K562 (cell line): Measurements from ENCODE around the gene CCT5. TPM values are rescaled to one million over a fixed set of nuclear protein-coding genes. Genes with fewer than 3 reads are reported as not detected.

Experiments
- ATAC-seq: fragments of 200-7000 bp; cut with Tn5 transposase; 3 replicates; pipeline ENCODE4 v1.9.1; 2020; ENCODE audit warnings: moderate library complexity
- BruUV-seq: library from RNA; stranded (reverse); fragments of 400-500 nt; replicated peaks from 2 replicates; lab custom pipeline; 2021; lab: Mats Ljungman, UMichigan
- CTCF ChIA-PET: fragments of 300-600 bp; formaldehyde crosslinking; extraction: SDS; loops from one replicate; lab custom pipeline; 2021; ENCODE audit warnings: low intra/inter-chr PET ratio; lab: Yijun Ruan, JAX
- POLR2A ChIA-PET: fragments of 300-600, 350-650 bp; sonication (Branson Sonifier 250); formaldehyde crosslinking; extraction: SDS; loops from one replicate; lab custom pipeline; 2021; ENCODE audit warnings: antibody characterized with exemption, inconsistent platforms; lab: Yijun Ruan, JAX
- DNase-seq, 4 experiments: peaks; one replicate each; pipeline versions ENCODE4 v3.0.0 to v3.0.0-alpha.2; 2011 to 2018; ENCODE audit warnings: low spot score in 3 of 4, mixed read lengths in 3 of 4; ENCODE audit errors: extremely low read depth in 1 of 4
- FAIRE-seq: peaks from 2 replicates; lab custom pipeline; 2011; peaks lifted over from hg19 to GRCh38; lab: Jason Lieb, UNC
- H2AFZ ChIP-seq: 2 replicates; pipeline ENCODE4 v1.6.0; 2011; ENCODE audit warnings: low read depth, low read length, control low read depth, inconsistent platforms
- H3K27ac ChIP-seq: fragments of 200-600 bp; 3 replicates; pipeline ENCODE4 v1.8.0; 2011; ENCODE audit warnings: low read depth, mild to moderate bottlenecking, control low read depth, inconsistent platforms, low read length, moderate library complexity, mixed read lengths; ENCODE audit errors: extremely low read depth
- H3K27me3 ChIP-seq, 2 experiments: fragments of 300-600 bp in 1 of 2; 2 replicates in 1 of 2; 3 replicates in 1 of 2; pipeline versions ENCODE4 v1.6.0 to v1.8.0; 2011; ENCODE audit warnings: inconsistent platforms in 2 of 2, low read length in 2 of 2, mild to moderate bottlenecking in 1 of 2, mixed read lengths in 1 of 2, moderate library complexity in 1 of 2; ENCODE audit not compliant: control insufficient read depth in 2 of 2, insufficient read depth in 2 of 2
- H3K36me3 ChIP-seq: fragments of 300-600 bp; 3 replicates; pipeline ENCODE4 v1.8.0; 2011; ENCODE audit warnings: mild to moderate bottlenecking, low read length, inconsistent platforms; ENCODE audit not compliant: control insufficient read depth, insufficient read depth
- H3K4me1 ChIP-seq, 2 experiments: fragments of 200-600 bp in 1 of 2; replicated peaks in 1 of 2; 2 replicates in 1 of 2; 3 replicates in 1 of 2; pipeline versions ENCODE4 v1.5.1 to v1.8.0; 2011; ENCODE audit warnings: inconsistent platforms in 2 of 2, low read length in 2 of 2, mild to moderate bottlenecking in 1 of 2, mixed read lengths in 1 of 2, moderate library complexity in 1 of 2; ENCODE audit not compliant: control insufficient read depth in 2 of 2, insufficient read depth in 2 of 2
- H3K4me2 ChIP-seq: 2 replicates; pipeline ENCODE4 v1.6.1; 2011; ENCODE audit warnings: low read length, control low read depth, inconsistent platforms, mixed read lengths; ENCODE audit not compliant: insufficient read depth
- H3K4me3 ChIP-seq: fragments of 200-600 bp; sonication (generic), shearing (Covaris generic); 2 replicates; pipeline ENCODE4 v1.5.1; 2016; ENCODE audit warnings: control low read depth, inconsistent platforms
- H3K79me2 ChIP-seq: fragments of 200-600 bp; 3 replicates; pipeline ENCODE4 v1.8.0; 2011; ENCODE audit warnings: low read length, inconsistent platforms; ENCODE audit not compliant: control insufficient read depth, insufficient read depth
- H3K9ac ChIP-seq, 2 experiments: 2 replicates each; pipeline versions ENCODE4 v1.6.0 to v1.6.1; 2011; ENCODE audit warnings: low read depth in 2 of 2, low read length in 2 of 2, control low read depth in 1 of 2, inconsistent platforms in 1 of 2, mild to moderate bottlenecking in 1 of 2, mixed read lengths in 1 of 2; ENCODE audit not compliant: insufficient read depth in 1 of 2
- H3K9me1 ChIP-seq: one replicate; pipeline ENCODE4 v1.6.0; 2011; ENCODE audit warnings: inconsistent platforms, mild to moderate bottlenecking, low read length, moderate library complexity; ENCODE audit not compliant: control insufficient read depth, insufficient read depth
- H3K9me3 ChIP-seq: replicated peaks from 2 replicates; pipeline ENCODE4 v1.5.1; 2011; ENCODE audit warnings: low read depth, low read length, inconsistent platforms; ENCODE audit not compliant: control insufficient read depth, insufficient read depth
- H4K20me1 ChIP-seq: replicated peaks from 2 replicates; pipeline ENCODE4 v1.6.1; 2011; ENCODE audit warnings: low read length, inconsistent platforms, mixed read lengths; ENCODE audit not compliant: control insufficient read depth, insufficient read depth
- CBFB ChIP-seq: sonication (generic); formaldehyde crosslinking; IDR thresholded peaks from 2 replicates; pipeline ENCODE4 v1.4.0; 2020; ENCODE audit warnings: mild to moderate bottlenecking, missing genetic modification reagents
- GTF2A2 ChIP-seq: IDR thresholded peaks from 2 replicates; pipeline ENCODE4 v1.6.1; 2016; ENCODE audit warnings: mild to moderate bottlenecking, missing genetic modification characterization, missing compliant biosample characterization
- KDM4B ChIP-seq, 2 experiments: fragments of 450-650 bp in 1 of 2; sonication (generic) in 1 of 2; IDR thresholded peaks; 2 replicates each; pipeline ENCODE4 v1.6.1; 2016 to 2017; ENCODE audit warnings: borderline replicate concordance in 2 of 2, antibody characterized with exemption in 1 of 2, low read depth in 1 of 2, mild to moderate bottlenecking in 1 of 2
- LARP7 ChIP-seq: fragments of 450-650 bp; IDR thresholded peaks from 2 replicates; pipeline ENCODE4 v1.6.1; 2016
- SIN3B ChIP-seq: fragments of 450-650 bp; IDR thresholded peaks from 2 replicates; pipeline ENCODE4 v1.6.1; 2017; ENCODE audit warnings: low read depth, mild to moderate bottlenecking, moderate library complexity
- TARDBP ChIP-seq: fragments of 450-650 bp; IDR thresholded peaks from 2 replicates; pipeline ENCODE4 v1.6.1; 2016
- TSC22D4 ChIP-seq: fragments of 450-650 bp; IDR thresholded peaks from 2 replicates; pipeline ENCODE4 v1.6.1; 2016; ENCODE audit warnings: missing genetic modification characterization, missing biosample characterization, control low read depth
- ZBTB17 ChIP-seq: fragments of 450-650 bp; formaldehyde crosslinking; IDR thresholded peaks from 2 replicates; pipeline ENCODE4 v1.4.0; 2020; ENCODE audit warnings: mild to moderate bottlenecking
- ZNF316 ChIP-seq: fragments of 450-650 bp; IDR thresholded peaks from 2 replicates; pipeline ENCODE4 v1.6.1; 2016
- ZNF436 ChIP-seq: fragments of 250-450, 450-650 bp; sonication (Bioruptor Pico); formaldehyde crosslinking; IDR thresholded peaks from 2 replicates; pipeline ENCODE4 v1.7.0; 2020; ENCODE audit warnings: mild to moderate bottlenecking
- ZNF561 ChIP-seq: fragments of 450-650 bp; formaldehyde crosslinking; conservative IDR thresholded peaks from 2 replicates; pipeline ENCODE4 v1.4.0; 2020; ENCODE audit warnings: mild to moderate bottlenecking, moderate library complexity
- ZNF639 ChIP-seq, 2 experiments: fragments of 200-800 bp in 1 of 2; sonication (Bioruptor generic) in 1 of 2; sonication (generic) in 1 of 2; formaldehyde crosslinking in 1 of 2; IDR thresholded peaks in 1 of 2; conservative IDR thresholded peaks in 1 of 2; 2 replicates each; pipeline versions ENCODE4 v1.5.0 to v1.6.1; 2016 to 2020; ENCODE audit warnings: missing compliant biosample characterization in 1 of 2, missing genetic modification characterization in 1 of 2, missing genetic modification reagents in 1 of 2
- WGBS: fragments of 100-300 bp; shearing (Covaris generic); methylation state at CpG from one replicate; pipeline ENCODE4 v1.1.6; 2016; ENCODE audit warnings: low coverage, mixed read lengths; ENCODE audit not compliant: insufficient coverage; ENCODE audit errors: missing lambda C conversion rate; 5-methylcytosine and 5-hydroxymethylcytosine counted together
- in situ Hi-C: fragments of 300-500 bp; cut with MboI; formaldehyde crosslinking; loops from 4 replicates; pipeline ENCODE4 v1.15.0; 2018; ENCODE audit warnings: inconsistent platforms, mixed read lengths
- intact Hi-C: fragments of 100-400 bp; cut with micrococcal nuclease; formaldehyde crosslinking; loops from 2 replicates; pipeline ENCODE4 v1.14.2; 2022
- polyA plus RNA-seq, 8 experiments: library from polyadenylated mRNA; depleted of rRNA in 4 of 8; stranded (reverse) in 5 of 8; unstranded in 3 of 8; fragments of >200 nt; fragmentation: Nextera tagmentation in 2 of 8; fragmentation: Illumina TruSeq in 1 of 8; extraction: Ambion mirVana in 2 of 8; extraction: Trizol in 1 of 8; gene quantifications; 2 replicates each; pipeline versions ENCODE4 v1.2.1 to v1.2.3, GENCODE V29; 2011 to 2014; ENCODE audit warnings: inconsistent platforms in 1 of 8, missing spikeins in 1 of 8
- total RNA-seq, 7 experiments: library from RNA; depleted of rRNA in 6 of 7; stranded (reverse); fragments of >200 nt in 6 of 7; fragmentation: Illumina TruSeq in 2 of 7; extraction: Trizol in 2 of 7; gene quantifications; 2 replicates each; pipeline versions ENCODE4 v1.2.1 to v1.2.3, GENCODE V29; 2011 to 2021; ENCODE audit warnings: low replicate concordance in 1 of 7
- TF ChIP-seq, protein P1 (sequence below): fragments of 250-450 bp; sonication (Bioruptor Pico); IDR thresholded peaks from 2 replicates; pipeline ENCODE4 v1.8.0; 2022; ENCODE audit warnings: moderate library complexity, mild to moderate bottlenecking, inconsistent platforms

Gene CCT5
- total and polyA plus RNA-seq, 9 of the 15 experiments (the other 6 are each of a cell fraction or from before 2014, with no cell fraction given), result 782 to 1,606 (median 1,153) TPM

DNA sequence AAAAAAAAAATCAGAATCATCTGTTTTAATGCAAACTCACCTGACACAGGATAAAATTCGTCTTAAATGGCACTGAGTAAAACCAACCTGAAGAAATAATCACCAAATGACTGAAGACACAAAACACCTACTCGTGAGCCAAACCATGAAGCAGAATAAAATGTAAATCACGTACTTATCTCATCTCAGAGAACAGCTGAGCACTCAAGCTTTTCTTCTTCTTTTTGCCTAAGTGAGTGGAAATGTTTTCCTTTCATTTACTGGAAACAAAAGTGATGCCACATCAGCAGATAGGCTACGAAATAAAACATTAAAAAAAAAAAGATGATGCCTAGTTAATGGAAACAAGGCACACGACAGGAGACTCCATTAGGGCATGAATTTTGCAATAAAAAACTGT lies 36.8 kb upstream of the CCT5 start:
- Histone ChIP-seq H3K9me3 (no peaks in the 10 kb centered on the region), H3K27ac (no peak overlapping the region), H3K9ac (no peak overlapping the region), H3K4me3 (no peak overlapping the region), H3K9me1 (no peaks in the 10 kb centered on the region), H3K4me1 (no peaks in the 10 kb centered on the region), H4K20me1 (no peaks in the 10 kb centered on the region; the same call in 1 of the 2 replicates), H3K36me3 (no peaks in the 10 kb centered on the region), H3K4me2 (no peak overlapping the region), H2AFZ (no peak overlapping the region), H3K79me2 (no peaks in the 10 kb centered on the region), H3K27me3 (no peaks in the 10 kb centered on the region)
- ATAC-seq (no peak), DNase-seq (no peak), FAIRE-seq (no peak)
- in situ Hi-C loops (no loop called here), intact Hi-C loops (no loop called here)
- WGBS, result 19% methylated on average over 5 of the region's 5 CpGs
- no TSS peak for BruUV-seq
- TF ChIP-seq LARP7 (no peak), ZNF316 (peak; percentile 24; the same call in 1 of the 2 replicates)
- ChIA-PET POLR2A (interaction anchor here (1.6 kb wide), 1 partner anchor 10 kb away, joined by 4 read pairs; no protein-coding TSS in a partner anchor), CTCF (no interaction called here)

- 10% methylated on average over 2 of the region's 2 CpGs for WGBS
- intact Hi-C loops, result no loop called here
- DNase-seq (no peak), FAIRE-seq (no peak), ATAC-seq (no peak)
- Histone ChIP-seq H3K36me3 (no peaks in the 10 kb centered on the region), H3K4me1 (no peaks in the 10 kb centered on the region), H3K4me2 (no peak overlapping the region), H3K79me2 (no peaks in the 10 kb centered on the region), H3K27ac (no peak overlapping the region), H3K9ac (no peak overlapping the region), H3K9me1 (no peaks in the 10 kb centered on the region), H4K20me1 (no peaks in the 10 kb centered on the region; the same call in 1 of the 2 replicates), H3K4me3 (no peak overlapping the region), H3K27me3 (no peaks in the 10 kb centered on the region), H3K9me3 (no peaks in the 10 kb centered on the region), H2AFZ (no peak overlapping the region)
- ChIA-PET POLR2A (interaction anchor here (0.6 kb wide), 1 partner anchor 153 kb away, joined by 3 read pairs; no protein-coding TSS in a partner anchor), CTCF (no interaction called here)
- in situ Hi-C loops, result no loop called here
- no TSS peak for BruUV-seq
- TF ChIP-seq TSC22D4 (tag), result no peak
- TF ChIP-seq KDM4B (IDR thresholded peaks at IDR 0.05; ENCODE audit: borderline replicate concordance in 2 of 2, low read depth in 1 of 2), result no peak
- no peak for TF ChIP-seq ZNF436 (CRISPR knock-in tag)
- TF ChIP-seq SIN3B, result no peak
- TF ChIP-seq, protein P1, sequence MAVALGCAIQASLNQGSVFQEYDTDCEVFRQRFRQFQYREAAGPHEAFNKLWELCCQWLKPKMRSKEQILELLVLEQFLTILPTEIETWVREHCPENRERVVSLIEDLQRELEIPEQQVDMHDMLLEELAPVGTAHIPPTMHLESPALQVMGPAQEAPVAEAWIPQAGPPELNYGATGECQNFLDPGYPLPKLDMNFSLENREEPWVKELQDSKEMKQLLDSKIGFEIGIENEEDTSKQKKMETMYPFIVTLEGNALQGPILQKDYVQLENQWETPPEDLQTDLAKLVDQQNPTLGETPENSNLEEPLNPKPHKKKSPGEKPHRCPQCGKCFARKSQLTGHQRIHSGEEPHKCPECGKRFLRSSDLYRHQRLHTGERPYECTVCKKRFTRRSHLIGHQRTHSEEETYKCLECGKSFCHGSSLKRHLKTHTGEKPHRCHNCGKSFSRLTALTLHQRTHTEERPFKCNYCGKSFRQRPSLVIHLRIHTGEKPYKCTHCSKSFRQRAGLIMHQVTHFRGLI, result no peak
- TF ChIP-seq CBFB (CRISPR knock-in tag), result no peak
- no peak for TF ChIP-seq ZNF639 (CRISPR knock-in tag; conservative IDR thresholded peaks at IDR 0.05 in 1 of 2, IDR thresholded peaks at IDR 0.05 in 1 of 2)
- TF ChIP-seq ZBTB17 (CRISPR knock-in tag), result no peak
- no peak for TF ChIP-seq GTF2A2
- TF ChIP-seq TARDBP, result no peak
- no peak for TF ChIP-seq ZNF561 (CRISPR knock-in tag)
Measured at GRCh38 chr5:10214041-10214440, 36.0 kb upstream of the CCT5 start.
